Left colon (tissue), 2 donors: ENCODE data around the gene TGFBR3L. TPM values are rescaled to one million over a fixed set of nuclear protein-coding genes. Genes with fewer than 3 reads are reported as not detected.
"Not testable (repeated sequence)": the region's sequence is repeated elsewhere in the genome, so short reads cannot be mapped to it uniquely, and the experiment has no call there.

Experiments
- ATAC-seq: fragments of 200-7000 bp; cut with Tn5 transposase; one replicate; pipeline ENCODE4 v1.9.1; 2020; ENCODE audit warnings: mild to moderate bottlenecking, moderate library complexity
- DNase-seq, 2 donors: peaks; one replicate each; pipeline ENCODE4 v3.0.0-alpha.2; 2020
- intact Hi-C, 2 donors: fragments of 100-400 bp; cut with DNase I in 1 of 2; cut with micrococcal nuclease in 1 of 2; formaldehyde crosslinking; loops; one replicate each; pipeline versions ENCODE4 v1.11.2 to v1.14.0; 2022; cut with DNase I, micrococcal nuclease
- total RNA-seq, 2 donors: library from RNA; stranded (reverse); fragmentation: NEBNext Ultra II Directional; extraction: Animal tissue kit (Norgen Biotek cat#: 25700); gene quantifications; one replicate each; pipeline ENCODE4 v1.2.1, GENCODE V29; 2021
- donor health status: DM: no; HTN: no; CAD: no.
- donor health status: DM: yes; HTN: yes; CAD: no.

TGFBR3L gene
- total RNA-seq, 2 donors from 2014 or later = 0.53 TPM; not detected in 1

DNA sequence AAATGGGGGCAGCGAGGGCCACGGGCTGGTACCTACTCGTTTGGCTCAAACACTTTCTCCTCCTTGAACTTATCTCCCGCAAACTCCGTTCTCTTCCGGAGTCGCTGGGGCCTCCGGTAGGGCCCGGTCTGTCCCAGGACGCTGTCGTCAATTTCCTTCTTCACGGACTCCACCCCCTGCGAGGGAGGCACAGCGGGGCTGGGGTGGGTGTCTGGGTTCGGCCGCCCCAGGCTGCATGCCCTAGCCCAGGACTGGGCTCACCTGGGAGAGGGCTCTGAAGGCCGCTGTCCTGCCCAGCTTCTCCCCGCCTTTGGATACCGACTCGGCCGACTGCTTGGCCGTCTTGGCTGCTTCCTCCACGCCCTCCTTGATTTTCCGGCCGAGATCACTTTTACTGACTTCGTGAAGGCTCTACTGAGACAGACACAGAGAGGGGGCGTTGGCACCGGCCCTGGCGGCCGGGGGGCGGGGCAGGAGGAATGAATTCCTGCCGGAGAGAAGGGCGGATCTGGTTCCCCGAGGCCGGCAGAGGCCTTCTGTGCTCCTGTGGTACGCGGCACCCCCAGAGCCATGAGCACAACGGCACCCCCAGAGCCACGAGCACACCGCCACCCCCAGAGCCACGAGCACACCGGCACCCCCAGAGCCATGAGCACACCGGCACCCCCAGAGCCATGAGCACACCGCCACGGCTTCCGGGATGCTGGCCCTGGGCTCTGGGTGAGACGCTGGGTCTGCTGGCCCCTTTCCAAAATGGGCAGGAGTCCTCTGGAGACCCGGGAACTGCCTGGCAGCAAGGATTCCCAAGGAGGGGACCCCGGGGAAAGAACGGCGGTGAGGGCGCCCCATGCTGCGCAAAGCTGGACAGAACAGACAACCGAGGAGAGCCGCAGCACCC is 19.4 kb downstream of the TGFBR3L start:
- peak in 1 of 2 donors; percentile 48 for DNase-seq
- peak; percentile 67 for ATAC-seq

DNA sequence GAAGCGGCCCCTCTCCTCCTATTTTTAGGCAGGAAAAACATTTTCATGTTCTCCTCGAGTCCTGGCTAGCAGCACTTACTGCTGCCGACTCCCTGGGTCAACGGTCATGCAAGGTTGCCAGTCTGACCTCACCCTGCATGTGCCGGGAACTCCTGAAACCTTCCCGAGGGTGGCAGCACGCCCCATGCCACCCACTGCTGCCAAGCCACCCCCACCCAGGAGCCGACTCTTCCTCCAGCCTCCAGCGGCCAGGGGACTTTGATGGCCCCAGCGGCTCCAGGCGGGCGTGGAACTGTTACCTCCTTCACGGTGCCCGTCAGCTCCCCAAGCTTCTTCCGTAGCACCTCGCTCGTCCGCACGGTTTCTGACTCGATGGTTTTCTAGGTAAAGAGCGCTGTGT is 20.1 kb downstream of the TGFBR3L start:
- intact Hi-C loops = no loop called here
- ATAC-seq = peak; percentile 30
- DNase-seq = no peak

More for the DNA sequence above, 19.4 kb downstream of the TGFBR3L start:
- intact Hi-C loops = no loop called here

DNA sequence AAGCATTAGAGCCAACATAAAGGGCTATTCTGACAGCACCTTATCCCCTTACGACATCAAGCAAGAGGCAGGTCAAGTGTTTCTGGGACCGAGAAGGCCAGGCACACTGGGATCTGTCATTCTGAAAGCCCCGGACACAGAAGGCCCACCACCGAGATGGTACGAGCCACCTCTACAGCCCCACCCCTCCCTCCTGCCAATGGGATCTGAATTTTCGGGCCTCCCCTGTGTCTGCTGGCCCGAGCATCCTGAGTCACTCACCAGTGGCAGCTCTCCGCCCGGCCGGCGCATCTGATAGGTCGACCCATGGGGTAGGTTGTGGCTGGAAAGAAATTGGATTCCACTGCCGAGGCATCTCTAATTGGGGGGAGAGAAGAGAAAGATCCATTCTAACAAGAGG is 26.2 kb downstream of the TGFBR3L start:
- ATAC-seq (no peak), DNase-seq (no peak)
- intact Hi-C loops = no loop called here

DNA sequence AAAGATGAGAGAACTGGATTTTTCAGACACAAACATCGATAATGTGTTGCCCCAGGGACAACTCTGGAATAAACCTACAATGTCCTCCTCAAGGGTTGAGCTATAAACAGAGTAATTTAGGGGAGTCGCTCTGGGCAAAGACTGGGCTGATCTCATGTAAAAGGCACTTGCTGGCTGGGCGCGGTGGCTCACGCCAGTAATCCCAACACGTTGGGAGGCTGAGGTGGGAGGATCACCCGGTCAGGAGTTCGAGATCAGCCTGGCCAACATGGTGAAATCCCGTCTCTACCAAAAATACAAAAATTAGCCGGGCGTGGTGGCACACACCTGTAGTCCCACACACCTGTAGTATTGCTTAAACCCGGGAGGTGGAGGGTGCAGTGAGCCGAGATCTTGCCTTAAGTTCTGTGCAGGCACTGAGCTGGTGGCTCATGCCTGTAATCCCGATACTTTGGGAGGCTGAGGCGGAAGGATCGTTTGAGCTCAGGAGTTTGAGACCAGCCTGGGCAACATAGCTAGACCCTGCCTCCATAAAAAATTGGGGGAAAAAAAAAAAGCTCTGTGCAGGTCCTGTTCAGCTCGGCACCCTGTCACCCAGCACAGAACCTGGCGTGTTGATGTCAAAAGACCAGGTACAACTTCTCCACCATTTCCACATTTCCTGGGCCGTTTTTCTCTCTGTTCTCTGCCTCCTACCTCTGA is 27.4 kb downstream of the TGFBR3L start:
- ATAC-seq (no peak), DNase-seq (no peak)
- intact Hi-C loops = no loop called here

DNA sequence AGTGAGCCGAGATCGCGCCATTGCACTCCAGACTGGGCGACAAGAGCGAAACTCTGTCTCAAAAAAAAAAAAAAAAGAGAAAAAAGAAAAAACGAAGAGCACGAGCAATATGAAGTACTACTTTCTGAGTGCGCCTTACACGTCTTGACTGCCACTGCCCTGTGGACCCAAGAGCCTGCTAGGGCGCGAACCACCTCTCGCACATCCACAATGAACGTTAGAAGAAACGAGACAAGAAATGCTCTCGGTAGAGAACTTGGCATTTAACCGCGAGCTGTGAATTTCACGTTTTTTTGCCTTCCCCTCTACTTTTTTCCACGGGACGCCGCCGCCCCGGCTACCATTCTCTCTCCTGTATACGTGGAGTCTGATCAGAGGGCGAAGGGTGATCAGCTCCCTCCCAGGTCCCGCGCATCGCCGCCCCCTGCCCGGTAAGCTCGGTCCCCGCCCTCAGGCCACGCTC is 28.4 kb downstream of the TGFBR3L start:
- DNase-seq (peak in 1 of 2 donors; percentile 11), ATAC-seq (peak; percentile 31)
- intact Hi-C loops = no loop called here

DNA sequence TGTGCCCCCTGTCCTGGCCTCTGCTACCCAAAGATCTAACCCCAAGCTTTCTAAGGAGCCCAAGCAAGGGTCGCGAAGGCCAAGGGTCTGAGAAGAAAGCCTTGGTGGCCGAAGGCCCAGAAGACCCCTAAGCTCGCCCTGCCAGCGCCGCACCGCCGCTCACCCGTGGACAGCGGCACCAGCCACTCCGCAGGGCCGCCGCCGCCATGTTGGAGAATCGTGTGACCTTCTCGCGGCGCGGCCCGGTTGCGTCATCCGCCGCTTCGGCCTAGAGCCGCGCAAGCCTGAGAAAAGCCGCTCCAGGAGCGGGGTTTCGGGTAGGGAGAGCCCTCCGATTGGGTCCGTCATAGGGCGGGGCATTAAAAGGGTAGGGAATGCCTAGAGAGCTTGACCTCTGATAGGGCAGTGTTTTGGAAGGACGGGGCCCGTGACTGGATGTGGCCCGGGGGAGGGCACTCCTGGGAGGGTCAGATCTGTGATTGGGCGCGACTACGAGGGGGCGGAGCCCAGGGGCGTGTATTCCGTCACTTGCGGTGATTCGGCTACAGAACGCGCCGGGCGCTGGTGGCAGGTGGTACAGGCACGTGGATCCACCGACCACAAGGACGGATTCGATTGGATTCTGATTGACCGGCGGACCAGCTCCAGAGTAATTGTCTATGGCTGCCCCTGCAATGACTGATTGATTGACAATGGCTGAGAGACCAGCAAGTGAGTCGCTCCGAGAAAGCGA is 29.0 kb downstream of the TGFBR3L start, which contains the start of gene TIMM44:
TSS of gene TIMM44 (minus strand) at position 223 of the 733 bp plus-strand sequence. CDS start at position 208, 15 bp downstream.
- peak; percentile 95 for ATAC-seq
- peak; percentile 99 to 100 for DNase-seq
- intact Hi-C loops = no loop called here

DNA sequence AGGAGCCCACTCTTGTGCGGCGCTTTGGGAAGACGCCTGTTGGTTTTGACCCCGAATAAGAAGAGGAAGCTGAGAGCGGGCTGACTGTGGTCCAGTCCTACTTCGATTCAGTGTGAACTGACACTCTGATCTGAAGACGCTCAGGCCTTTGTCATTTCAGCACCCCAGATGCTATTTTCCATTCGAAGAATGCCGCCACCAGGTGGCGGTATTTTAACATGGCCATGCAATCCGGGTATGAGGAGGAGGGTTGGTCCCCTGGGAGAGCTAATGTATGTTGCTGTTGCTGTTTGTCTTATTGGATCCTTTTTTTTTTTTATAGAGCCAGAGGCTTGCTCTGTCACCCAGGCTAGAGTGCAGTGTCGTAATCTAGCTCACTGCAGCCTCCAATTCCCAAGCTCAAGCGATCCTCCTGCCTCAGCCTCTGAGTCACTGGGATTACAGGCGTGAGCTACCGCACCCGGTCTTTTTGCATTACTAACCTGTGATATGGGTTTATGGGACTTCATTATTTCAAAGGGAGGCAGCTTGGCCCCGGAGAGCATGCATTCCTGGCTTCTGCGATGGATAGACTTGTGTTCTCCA is 29.6 kb downstream of the TGFBR3L start:
- intact Hi-C loops = no loop called here
- ATAC-seq = peak; percentile 60

DNA sequence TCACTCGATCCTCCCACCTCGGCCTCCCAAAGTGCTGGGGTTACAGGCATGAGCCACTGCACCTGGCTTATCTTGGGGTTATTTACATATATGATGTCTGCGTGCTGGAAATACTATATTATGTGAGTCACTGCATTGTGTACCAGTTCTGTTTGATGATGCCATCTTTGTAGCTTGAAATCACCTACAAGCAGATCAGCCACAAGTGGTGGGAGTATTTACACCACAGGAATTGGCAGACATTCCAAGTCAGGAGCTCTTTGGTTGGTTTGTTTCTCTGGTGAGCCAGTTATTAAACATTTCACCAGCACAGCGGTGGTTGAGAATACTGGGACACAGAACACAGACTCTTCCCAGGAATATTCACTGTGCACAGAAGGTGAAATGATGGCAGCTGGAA is 33.3 kb downstream of the TGFBR3L start:
- ATAC-seq (no peak), DNase-seq (no peak)
- intact Hi-C loops = loop anchor here in 1 of 2 donors (5.0 kb wide), 1 partner anchor 54 kb away; no protein-coding TSS in a partner anchor

More for the DNA sequence above, 29.6 kb downstream of the TGFBR3L start:
- peak; percentile 83 to 95 for DNase-seq

DNA sequence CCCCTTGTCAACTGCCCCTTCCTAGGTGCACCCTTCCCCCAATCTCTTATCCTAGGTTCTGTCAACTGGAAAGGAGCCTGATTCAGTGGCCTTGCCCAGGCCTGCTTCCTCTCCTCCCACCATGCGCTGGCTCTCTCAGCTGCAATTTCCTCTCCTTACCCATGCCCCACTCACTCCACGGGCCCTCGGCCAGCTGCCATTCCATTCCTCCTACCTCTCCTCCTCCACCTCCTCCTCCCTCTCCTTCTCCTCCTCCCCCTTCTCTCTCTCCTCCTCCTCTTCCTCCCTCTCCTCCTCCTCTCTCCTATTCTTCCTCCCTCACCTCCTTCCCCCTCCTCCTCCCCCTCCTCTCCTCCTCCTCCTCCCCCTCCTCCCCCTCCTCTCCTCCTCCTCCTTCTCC is 38.4 kb downstream of the TGFBR3L start:
- DNase-seq (no peak), ATAC-seq (no peak)
- intact Hi-C loops = no loop called here

DNA sequence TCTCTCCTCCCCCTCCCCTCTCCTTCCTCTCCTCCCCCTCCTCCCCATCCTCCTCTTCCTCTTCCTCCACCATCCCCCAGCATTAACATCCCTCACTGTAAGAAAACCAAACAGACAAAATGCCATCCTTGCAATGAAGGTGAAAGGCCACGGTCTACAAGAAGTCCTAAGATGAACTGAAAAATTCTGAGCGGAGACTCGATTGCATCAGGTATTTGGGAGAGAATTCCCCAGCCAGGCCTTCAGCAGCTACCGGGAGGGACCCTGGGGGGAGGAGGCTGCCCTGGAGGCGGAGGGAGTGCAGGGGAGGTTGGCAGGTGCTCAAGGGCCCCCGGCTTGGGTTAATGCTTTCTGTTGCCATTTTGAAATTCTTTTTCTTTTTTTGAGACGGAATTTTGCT is 38.9 kb downstream of the TGFBR3L start:
- intact Hi-C loops = no loop called here
- ATAC-seq (no peak), DNase-seq (no peak)

DNA sequence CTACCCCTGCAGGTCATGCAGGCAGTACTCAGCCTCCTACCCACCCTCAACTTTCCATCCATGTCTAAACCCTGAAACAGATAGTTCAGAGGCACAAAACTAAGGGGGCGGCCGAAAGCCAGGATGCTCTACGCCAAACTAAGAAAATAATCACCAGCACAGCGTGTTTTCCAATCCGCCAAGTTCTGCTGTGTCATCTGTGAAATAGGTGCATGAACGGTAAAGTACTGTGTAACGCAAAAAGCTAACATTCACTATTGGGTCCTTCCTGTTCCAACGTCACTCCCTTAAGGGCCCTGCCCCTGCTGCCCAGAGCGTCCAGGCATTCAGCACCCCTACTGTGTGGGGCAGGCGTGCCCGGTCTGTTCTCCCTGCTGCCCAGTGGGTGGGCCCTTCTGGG is 41.1 kb downstream of the TGFBR3L start:
- intact Hi-C loops = no loop called here
- DNase-seq = no peak
- peak; percentile 15 for ATAC-seq

DNA sequence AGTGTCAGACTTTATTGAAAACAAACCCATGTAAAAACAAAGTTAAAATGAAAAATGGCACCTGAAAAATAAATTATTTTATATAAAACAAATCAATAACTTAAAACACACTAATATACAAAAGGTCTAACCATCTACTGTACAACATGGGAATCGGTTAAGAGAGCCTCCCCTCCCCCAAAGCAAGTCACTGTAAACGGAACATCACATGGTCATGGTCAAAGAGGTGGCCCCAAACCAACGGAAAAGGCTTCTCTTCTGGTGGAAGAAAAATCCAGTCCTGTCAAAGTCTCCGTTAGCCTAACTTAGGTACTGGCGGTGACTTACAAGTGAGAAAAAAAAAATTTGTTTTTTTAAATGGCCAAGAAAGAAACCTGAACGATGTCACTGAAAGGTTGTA is 44.6 kb downstream of the TGFBR3L start:
- intact Hi-C loops = no loop called here
- DNase-seq = no peak
- no peak for ATAC-seq

DNA sequence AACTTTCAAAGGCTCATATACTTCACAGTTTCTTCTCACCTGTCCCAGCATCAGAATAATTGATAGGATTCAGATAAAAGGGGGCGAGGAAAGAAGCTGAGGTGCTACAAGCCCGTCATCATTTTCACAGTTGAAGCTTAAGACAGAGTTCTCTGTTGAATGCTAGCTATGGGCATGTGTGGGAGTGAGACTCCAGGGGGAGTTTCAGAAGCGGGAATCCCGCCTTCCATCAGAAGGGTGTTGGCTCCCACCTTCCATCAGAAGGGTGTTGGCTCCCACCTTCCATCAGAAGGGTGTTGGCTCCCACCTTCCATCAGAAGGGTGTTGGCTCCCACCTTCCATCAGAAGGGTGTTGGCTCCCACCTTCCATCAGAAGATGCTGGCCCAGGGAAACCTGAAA is 46.5 kb downstream of the TGFBR3L start:
- ATAC-seq, intact Hi-C loops, DNase-seq: not testable (repeated sequence)

DNA sequence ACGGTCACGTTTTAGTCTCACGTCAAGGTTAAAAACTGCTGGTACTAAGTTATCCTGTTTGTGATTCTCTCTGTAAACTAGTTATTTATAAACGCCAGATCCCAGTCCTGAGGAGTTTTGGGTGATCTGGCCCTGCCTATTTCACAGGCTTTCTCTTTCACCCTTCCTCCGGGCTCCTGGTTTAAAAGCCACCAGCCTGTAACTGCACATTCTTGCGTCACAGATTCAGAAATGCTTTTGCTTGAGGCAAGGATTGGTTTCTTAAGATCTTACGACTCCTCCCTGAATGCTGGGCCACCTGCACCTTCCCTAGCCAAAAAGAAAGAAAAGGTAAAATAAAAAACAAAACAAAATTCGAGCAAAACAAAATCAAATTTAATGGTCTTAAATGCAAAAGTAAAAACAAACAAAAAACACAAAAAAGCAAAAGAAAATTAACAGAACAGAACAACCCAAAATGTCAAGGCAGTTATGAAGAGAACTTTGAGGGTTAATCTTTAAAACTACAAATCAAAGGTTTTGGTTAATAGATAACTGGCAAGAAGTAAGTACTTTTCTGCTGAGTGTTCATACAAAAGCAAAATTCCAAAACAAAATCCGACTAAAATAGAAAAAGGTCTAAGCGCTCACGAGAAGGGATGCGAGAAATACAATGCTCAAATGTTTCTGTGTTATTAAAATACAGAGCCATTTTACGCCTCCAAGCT is 47.4 kb downstream of the TGFBR3L start:
- intact Hi-C loops = no loop called here
- DNase-seq (no peak), ATAC-seq (no peak)

DNA sequence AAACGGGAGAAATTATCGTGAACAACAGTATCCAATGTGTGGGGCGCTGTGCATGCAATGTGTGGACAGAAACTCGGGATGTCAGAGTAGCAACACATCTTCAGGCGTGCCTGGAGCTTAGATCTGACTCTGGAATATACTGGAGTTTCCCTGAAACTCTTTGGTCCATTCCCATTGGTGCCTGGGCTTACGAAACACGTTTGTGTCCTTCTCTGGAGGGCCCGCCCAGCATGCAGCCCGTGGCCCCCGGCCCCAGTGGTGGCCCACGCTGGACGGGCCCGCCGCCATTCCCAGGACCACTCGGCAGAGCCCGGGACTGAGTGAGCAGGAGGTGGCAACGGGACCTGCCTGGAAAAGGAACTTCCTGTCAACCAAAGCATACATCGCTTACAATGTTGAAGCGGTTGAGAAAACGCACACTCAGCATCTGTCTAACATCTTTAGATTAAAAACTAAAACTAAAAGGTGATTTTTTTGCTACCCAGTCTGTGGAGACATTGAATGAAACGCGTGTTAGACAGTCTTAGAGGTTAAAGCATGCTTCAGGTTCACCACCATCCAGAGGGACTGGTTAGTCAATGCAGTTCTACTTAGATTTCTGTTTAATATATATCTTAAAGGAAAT is 48.1 kb downstream of the TGFBR3L start:
- ATAC-seq = no peak
- intact Hi-C loops = no loop called here
- no peak for DNase-seq

DNA sequence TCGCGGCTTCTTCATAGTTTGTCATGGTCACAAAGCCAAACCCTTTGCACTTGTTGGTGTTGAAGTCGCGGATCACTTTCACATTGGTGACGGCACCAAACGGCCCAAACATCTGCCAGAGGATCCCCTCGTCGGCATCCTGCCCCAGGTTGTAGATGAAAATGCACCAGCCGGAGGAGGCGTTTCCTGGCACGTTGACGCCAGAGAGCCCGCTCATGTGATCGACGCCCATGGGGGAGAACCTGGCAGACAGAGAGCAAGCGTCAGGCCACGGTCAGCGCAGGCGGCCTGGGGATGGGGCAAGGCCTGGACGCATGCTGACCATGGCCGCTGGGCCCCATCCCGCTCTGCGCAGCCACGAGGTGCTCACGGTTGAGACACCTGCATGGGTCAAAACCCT is 48.9 kb downstream of the TGFBR3L start:
- ATAC-seq (no peak), DNase-seq (no peak)
- intact Hi-C loops = no loop called here

DNA sequence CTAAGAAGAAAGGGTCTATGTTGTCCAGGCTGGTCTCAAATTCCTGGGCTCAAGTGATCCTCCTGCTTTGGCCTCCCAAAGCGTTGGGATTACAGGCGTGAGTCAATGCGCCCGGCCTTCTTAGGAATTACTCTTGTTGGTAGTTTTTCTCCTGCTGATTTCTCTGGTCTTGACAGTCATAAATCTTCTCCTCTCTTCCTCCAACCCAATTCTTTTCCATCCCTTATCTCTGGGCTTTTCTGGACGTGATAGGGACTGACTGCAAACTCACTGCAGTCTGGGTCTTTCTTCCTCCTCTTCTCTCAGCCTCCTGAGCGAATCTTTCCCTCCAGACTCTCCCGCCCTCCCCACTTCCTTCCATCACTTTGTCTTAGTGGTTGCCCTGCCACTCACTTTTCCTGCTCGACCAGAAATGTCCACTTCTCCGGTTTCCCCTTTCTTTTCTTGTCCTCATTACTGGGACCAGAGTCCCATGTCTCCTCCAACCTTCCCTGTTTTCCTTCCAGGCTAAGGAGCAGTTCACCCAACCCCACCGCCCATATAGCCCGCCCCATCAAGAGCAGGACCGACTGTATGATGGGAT is 50.7 kb downstream of the TGFBR3L start:
- intact Hi-C loops = no loop called here
- DNase-seq (no peak), ATAC-seq (no peak)
